Upper lobe of left lung (tissue), 6 donors: ENCODE data around the gene COL18A1. TPM values are rescaled to one million over a fixed set of nuclear protein-coding genes. Genes with fewer than 3 reads are reported as not detected.

Source experiments
- ATAC-seq, 2 donors: fragments of 200-7000 bp; cut with Tn5 transposase; one replicate each; pipeline ENCODE4 v1.9.1; 2022; ENCODE audit warnings: mild to moderate bottlenecking in 2 of 2, moderate library complexity in 2 of 2; ENCODE audit not compliant: low FRiP score in 2 of 2
- DNase-seq, 2 donors: peaks; one replicate each; pipeline ENCODE4 v3.0.0-alpha.2; 2019 to 2020
- H3K27ac ChIP-seq, 4 donors: fragments of 200-600 bp; sonication (generic); one replicate each; pipeline ENCODE4 v1.5.1; 2016 to 2019
- H3K27me3 ChIP-seq, 4 donors: fragments of 200-600 bp; sonication (generic); one replicate each; pipeline ENCODE4 v1.5.1; 2017 to 2019
- H3K36me3 ChIP-seq, 4 donors: fragments of 200-600 bp; sonication (generic); one replicate each; pipeline ENCODE4 v1.5.1; 2016 to 2019
- H3K4me1 ChIP-seq, 4 donors: fragments of 200-600 bp; sonication (generic); one replicate each; pipeline ENCODE4 v1.5.1; 2018 to 2019
- H3K4me3 ChIP-seq, 4 donors: fragments of 200-600 bp; sonication (generic); one replicate each; pipeline ENCODE4 v1.5.1; 2017 to 2019; ENCODE audit warnings: mild to moderate bottlenecking in 2 of 4, moderate library complexity in 1 of 4
- H3K9me3 ChIP-seq, 4 donors: fragments of 200-600 bp; sonication (generic); one replicate each; pipeline ENCODE4 v1.5.1; 2018 to 2019
- EP300 ChIP-seq, 4 donors: sonication (generic); formaldehyde crosslinking; IDR thresholded peaks; one replicate each; pipeline ENCODE4 v1.5.1; 2017; ENCODE audit warnings: antibody characterized with exemption in 4 of 4, control low read depth in 2 of 4
- POLR2A ChIP-seq, 4 donors: fragments of 450-650 bp; IDR thresholded peaks; one replicate each; pipeline ENCODE4 v1.5.1; 2016 to 2017; ENCODE audit warnings: antibody characterized with exemption in 4 of 4, mild to moderate bottlenecking in 2 of 4
- POLR2AphosphoS5 ChIP-seq, 2 donors: sonication (generic); formaldehyde crosslinking; IDR thresholded peaks; one replicate each; pipeline ENCODE4 v1.5.1; 2017; ENCODE audit warnings: antibody characterized with exemption in 2 of 2
- WGBS, 2 donors: methylation state at CpG; one replicate each; pipeline ENCODE4 v1.1.5; 2017 to 2018; 5-methylcytosine and 5-hydroxymethylcytosine counted together
- total RNA-seq, 6 donors: library from RNA; depleted of rRNA in 4 of 6; stranded (reverse); fragments of >200 nt in 4 of 6; gene quantifications; one replicate each; pipeline versions ENCODE4 v1.1.0 to v1.2.1, GENCODE V29; 2016 to 2021
- TF ChIP-seq, protein P1 (sequence below), 6 experiments: fragments of 450-650 bp in 4 of 6; fragments of 200-600 bp in 2 of 6; sonication (generic) in 2 of 6; IDR thresholded peaks; one replicate each; pipeline ENCODE4 v1.5.1; 2016 to 2019; ENCODE audit warnings: antibody characterized with exemption in 6 of 6
- donor health status: DM: no; HTN: no; CAD: no; lungs with moderate emphysema.
- donor health status: DM: no; HTN: yes; CAD: no; lungs with severe emphysema.

Gene COL18A1
- total RNA-seq, 6 donors from 2014 or later, result 34.5 to 138 (median 70.5) TPM

DNA sequence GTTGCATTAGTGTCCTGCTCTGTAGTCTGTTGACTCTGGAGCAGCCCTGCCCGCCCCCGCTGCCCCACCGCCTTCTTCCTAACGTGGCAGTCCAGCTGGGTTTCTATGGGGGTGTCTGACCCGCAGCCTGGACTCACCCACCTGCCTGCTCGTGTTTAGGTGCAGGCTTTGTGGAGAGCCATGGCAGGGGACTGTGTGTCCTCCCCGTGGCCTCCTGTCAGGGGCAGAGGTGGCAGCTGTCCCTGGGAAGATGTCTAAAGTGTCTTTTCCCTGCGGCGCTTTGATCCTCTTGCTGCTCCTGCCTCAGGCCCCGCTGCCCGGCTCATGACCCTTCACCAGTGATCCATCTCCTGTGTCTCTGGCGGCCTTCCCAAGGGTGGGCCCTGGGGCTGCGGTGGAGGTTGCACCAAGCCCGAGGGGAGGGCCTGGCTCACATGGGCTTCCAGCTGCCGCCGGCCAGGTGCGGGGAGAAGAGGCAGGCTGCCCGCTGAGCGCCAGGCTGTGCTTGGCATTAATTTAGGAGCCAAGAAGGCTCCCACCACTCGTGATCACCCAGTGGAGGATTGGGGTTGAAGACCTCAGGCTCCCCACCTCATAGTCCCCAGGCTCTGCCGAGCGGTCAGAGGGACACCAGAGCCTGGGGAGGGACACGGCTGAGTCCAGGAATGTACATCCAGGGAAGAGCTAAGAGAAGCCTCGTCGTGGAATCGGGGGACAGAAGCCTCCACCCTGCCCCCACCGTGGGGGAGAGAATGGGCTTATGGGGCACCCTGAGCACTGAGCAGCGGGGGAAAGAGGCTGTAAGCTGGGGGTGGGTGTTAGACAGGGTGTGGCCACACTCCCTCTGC lies 44.1 kb downstream of the COL18A1 start:
- peaks cover 0 to 9% (median 2%) of the 10 kb centered on the region in 4 donors for H3K4me1 ChIP-seq
- peaks cover 0 to 9% (median 3%) of the 10 kb centered on the region in 4 donors for H3K9me3 ChIP-seq
- H3K27ac ChIP-seq, result no peak overlapping the region
- 87 to 90% methylated on average over 15 to 24 of the region's 28 CpGs for WGBS, 2 donors
- ATAC-seq (no peak), DNase-seq (peak in 1 of 2 donors; percentile 75)
- no peaks in the 10 kb centered on the region for H3K36me3 ChIP-seq
- H3K27me3 ChIP-seq, result no peaks in the 10 kb centered on the region
- no peak overlapping the region for H3K4me3 ChIP-seq
- TF ChIP-seq EP300 (IDR thresholded peaks at IDR 0.05), result no peak
- TF ChIP-seq POLR2AphosphoS5 (IDR thresholded peaks at IDR 0.05), result no peak

DNA sequence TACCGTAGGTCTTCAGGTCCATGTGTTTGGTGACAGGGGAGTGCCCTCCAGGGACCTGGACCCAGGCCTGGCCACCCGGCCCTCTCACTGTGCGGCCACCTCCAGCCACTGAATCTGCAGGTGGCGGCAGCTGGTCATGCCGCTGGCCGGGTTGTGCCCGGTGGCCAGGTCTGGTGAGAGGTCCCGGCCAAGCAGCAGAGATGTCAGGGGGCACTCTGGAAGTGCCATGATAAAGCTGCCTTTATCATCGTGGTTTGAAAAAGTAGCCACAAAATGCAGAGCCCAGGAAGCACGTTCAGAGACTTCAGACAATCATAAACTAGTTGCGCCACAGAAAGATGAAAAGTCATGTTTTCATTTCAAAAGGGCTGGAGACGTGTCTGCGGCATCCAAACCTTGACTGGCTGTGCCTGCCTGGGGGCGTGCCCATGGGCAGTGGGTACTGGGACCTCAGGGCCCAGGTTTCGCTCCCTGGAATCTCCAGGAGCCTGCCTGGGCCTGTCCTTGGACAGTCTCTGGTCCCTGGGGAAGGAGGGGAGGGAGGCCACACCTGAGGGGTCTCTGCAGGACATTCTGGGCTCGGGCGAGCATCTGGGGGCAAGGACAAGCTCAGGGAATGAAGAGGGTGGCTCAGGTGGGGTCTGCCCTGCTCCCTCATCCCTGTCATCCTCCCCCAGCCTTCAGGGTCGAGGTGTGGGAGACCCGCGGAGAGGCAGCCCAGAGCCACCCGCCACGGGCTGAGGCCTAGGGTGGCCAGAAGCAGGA lies 44.9 kb downstream of the COL18A1 start:
- no peak for ATAC-seq
- WGBS, 2 donors, result 82 to 86% methylated on average over 18 to 22 of the region's 22 CpGs
- H3K4me3 ChIP-seq, result no peak overlapping the region

DNA sequence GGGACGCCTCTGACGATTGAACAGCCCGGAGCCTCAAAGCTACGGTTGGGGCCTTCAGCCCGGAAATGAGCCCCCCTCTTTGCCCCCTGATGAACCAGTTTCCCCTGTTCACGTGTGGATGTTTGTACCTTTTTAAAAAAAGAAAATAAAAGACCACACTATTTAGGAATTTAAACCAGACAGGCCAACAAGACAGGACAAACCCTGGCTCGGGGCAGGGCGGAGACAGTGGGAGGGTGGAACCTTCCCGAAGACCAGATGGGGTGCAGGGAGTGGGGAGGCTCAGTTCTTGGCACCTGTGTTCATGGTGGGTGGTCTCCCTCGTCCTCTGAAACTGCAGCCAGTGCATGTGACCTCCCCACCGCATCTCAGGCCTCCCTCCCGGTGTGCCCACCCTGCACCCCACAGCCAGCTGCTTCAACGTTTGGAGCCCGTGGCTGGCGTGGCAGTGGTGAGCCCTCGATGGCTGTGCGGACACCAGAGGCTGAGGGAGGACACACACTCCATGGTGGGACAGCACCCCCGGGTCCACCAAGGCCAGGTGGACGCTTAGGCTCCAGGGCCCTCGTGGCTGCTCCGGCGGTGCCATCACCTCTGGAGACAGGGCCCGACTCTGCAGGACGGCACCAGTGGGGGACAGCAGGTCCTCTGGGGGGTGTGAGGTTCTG lies 45.6 kb downstream of the COL18A1 start:
- peaks cover 6 to 25% (median 12%) of the 10 kb centered on the region in 4 donors for H3K4me1 ChIP-seq
- DNase-seq (peak in 1 of 2 donors; percentile 73), ATAC-seq (no peak)
- H3K27me3 ChIP-seq, result no peaks in the 10 kb centered on the region
- no peaks in the 10 kb centered on the region for H3K36me3 ChIP-seq
- no peak for TF ChIP-seq POLR2A (IDR thresholded peaks at IDR 0.05)
- TF ChIP-seq POLR2AphosphoS5 (IDR thresholded peaks at IDR 0.05), result no peak
- TF ChIP-seq, protein P1, sequence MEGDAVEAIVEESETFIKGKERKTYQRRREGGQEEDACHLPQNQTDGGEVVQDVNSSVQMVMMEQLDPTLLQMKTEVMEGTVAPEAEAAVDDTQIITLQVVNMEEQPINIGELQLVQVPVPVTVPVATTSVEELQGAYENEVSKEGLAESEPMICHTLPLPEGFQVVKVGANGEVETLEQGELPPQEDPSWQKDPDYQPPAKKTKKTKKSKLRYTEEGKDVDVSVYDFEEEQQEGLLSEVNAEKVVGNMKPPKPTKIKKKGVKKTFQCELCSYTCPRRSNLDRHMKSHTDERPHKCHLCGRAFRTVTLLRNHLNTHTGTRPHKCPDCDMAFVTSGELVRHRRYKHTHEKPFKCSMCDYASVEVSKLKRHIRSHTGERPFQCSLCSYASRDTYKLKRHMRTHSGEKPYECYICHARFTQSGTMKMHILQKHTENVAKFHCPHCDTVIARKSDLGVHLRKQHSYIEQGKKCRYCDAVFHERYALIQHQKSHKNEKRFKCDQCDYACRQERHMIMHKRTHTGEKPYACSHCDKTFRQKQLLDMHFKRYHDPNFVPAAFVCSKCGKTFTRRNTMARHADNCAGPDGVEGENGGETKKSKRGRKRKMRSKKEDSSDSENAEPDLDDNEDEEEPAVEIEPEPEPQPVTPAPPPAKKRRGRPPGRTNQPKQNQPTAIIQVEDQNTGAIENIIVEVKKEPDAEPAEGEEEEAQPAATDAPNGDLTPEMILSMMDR (IDR thresholded peaks at IDR 0.05), result no peak
- no peak for TF ChIP-seq EP300 (IDR thresholded peaks at IDR 0.05)
- H3K4me3 ChIP-seq, result no peak overlapping the region
- no peak overlapping the region for H3K27ac ChIP-seq
- WGBS, 2 donors, result 75 to 90% methylated on average over 15 to 23 of the region's 24 CpGs
- H3K9me3 ChIP-seq, result peaks cover 0 to 9% (median 3%) of the 10 kb centered on the region in 4 donors

More for the DNA sequence above, 44.9 kb downstream of the COL18A1 start:
- H3K36me3 ChIP-seq, result no peaks in the 10 kb centered on the region
- TF ChIP-seq POLR2A (IDR thresholded peaks at IDR 0.05), result no peak
- TF ChIP-seq POLR2AphosphoS5 (IDR thresholded peaks at IDR 0.05), result no peak
- TF ChIP-seq, protein P1 (IDR thresholded peaks at IDR 0.05), result no peak
- TF ChIP-seq EP300 (IDR thresholded peaks at IDR 0.05), result no peak
- DNase-seq, result peak in 1 of 2 donors; percentile 66
- H3K9me3 ChIP-seq, result peaks cover 0 to 9% (median 3%) of the 10 kb centered on the region in 4 donors
- H3K27ac ChIP-seq, result no peak overlapping the region
- H3K4me1 ChIP-seq, result peaks cover 2 to 18% (median 7%) of the 10 kb centered on the region in 4 donors
- no peaks in the 10 kb centered on the region for H3K27me3 ChIP-seq

DNA sequence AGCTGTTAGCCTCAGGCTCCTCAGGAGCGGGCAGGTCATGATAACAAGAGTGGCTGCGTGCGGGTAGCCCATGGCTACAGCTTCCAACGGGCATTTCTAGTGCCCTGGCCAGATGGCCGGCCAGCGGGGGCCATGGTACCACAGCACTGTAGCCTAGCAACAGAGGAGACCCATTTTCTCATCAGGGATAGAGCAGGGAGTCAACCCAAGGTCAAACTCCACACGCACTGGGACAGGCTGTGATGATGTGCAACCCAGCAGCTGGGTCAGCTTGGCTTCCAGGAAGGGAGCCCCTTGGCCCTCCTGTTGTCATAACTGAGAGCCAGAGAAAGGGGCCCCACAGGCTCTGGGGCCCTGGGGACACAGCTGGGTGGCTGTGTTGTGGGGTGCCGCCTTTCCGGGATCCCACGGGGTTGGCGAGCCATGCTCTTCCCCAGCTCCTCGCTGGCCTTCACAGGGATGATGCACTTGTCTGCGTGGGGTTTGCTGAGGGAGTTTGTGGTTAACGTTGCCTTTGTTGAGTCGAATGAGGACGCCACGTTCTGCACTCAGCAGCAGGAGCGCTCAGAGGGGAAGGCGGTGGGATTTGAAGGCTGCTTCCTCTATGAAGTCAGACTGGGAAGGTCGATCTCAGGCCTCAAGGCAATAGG lies 46.3 kb downstream of the COL18A1 start:
- no peak overlapping the region for H3K27ac ChIP-seq
- no peak overlapping the region for H3K4me3 ChIP-seq
- no peaks in the 10 kb centered on the region for H3K27me3 ChIP-seq
- DNase-seq (peak in 1 of 2 donors; percentile 28), ATAC-seq (no peak)
- no peaks in the 10 kb centered on the region for H3K36me3 ChIP-seq
- WGBS, 2 donors, result 88 to 91% methylated on average over 11 to 20 of the region's 20 CpGs
- TF ChIP-seq POLR2AphosphoS5 (IDR thresholded peaks at IDR 0.05) (no peak), POLR2A (IDR thresholded peaks at IDR 0.05) (no peak), EP300 (IDR thresholded peaks at IDR 0.05) (no peak)
- TF ChIP-seq, protein P1 (IDR thresholded peaks at IDR 0.05), result no peak
- H3K4me1 ChIP-seq, result peaks cover 6 to 31% (median 12%) of the 10 kb centered on the region in 4 donors
- H3K9me3 ChIP-seq, result peaks cover 0 to 6% (median 3%) of the 10 kb centered on the region in 4 donors
